Lower leg skin (tissue), 4 donors: ENCODE results near the gene ASIC2. TPM values are rescaled to one million over a fixed set of nuclear protein-coding genes. Genes with fewer than 3 reads are reported as not detected.

Experiments
- DNase-seq, 2 donors: peaks; one replicate each; pipeline ENCODE4 v3.0.0-alpha.2; 2019; ENCODE audit warnings: low spot score in 2 of 2
- H3K4me3 ChIP-seq: fragments of 200-600 bp; sonication (generic); 2 replicates; pipeline ENCODE4 v1.5.1; 2017; ENCODE audit warnings: mild to moderate bottlenecking, low read depth; ENCODE audit not compliant: poor library complexity, severe bottlenecking
- CTCF ChIP-seq, 3 donors: fragments of 450-650 bp; IDR thresholded peaks; one replicate each; pipeline ENCODE4 v1.5.1; 2016; ENCODE audit warnings: antibody characterized with exemption in 3 of 3, mild to moderate bottlenecking in 3 of 3, moderate library complexity in 2 of 3
- POLR2A ChIP-seq, 2 donors: fragments of 450-650 bp; IDR thresholded peaks; one replicate each; pipeline ENCODE4 v1.6.1; 2016 to 2017; ENCODE audit warnings: antibody characterized with exemption in 2 of 2, mild to moderate bottlenecking in 1 of 2, moderate library complexity in 1 of 2
- WGBS, 2 donors: methylation state at CpG; one replicate each; pipeline ENCODE4 v1.1.5; 2018; 5-methylcytosine and 5-hydroxymethylcytosine counted together
- intact Hi-C: fragments of 100-400 bp; cut with DNase I; formaldehyde crosslinking; loops from one replicate; pipeline ENCODE4 v1.15.0; 2023; ENCODE audit warnings: low total_unique reads
- total RNA-seq, 4 donors: library from RNA; depleted of rRNA; stranded (reverse); fragments of >200 nt; gene quantifications; one replicate each; pipeline ENCODE4 v1.1.0, GENCODE V29; 2016

ASIC2 gene
- total RNA-seq, 4 donors from 2014 or later = 0.21 TPM; not detected in 3

GRCh38 chr17:33197342-33197741 lies 95.8 kb downstream of the ASIC2 start:
- 91 to 100% methylated on average over 2 of the region's 2 CpGs for WGBS, 2 donors
- H3K4me3 ChIP-seq = no peak overlapping the region
- DNase-seq = peak in 1 of 2 donors; percentile 12
- TF ChIP-seq CTCF (IDR thresholded peaks at IDR 0.05) (no peak), POLR2A (IDR thresholded peaks at IDR 0.05) (no peak)
- intact Hi-C loops = no loop called here

DNA sequence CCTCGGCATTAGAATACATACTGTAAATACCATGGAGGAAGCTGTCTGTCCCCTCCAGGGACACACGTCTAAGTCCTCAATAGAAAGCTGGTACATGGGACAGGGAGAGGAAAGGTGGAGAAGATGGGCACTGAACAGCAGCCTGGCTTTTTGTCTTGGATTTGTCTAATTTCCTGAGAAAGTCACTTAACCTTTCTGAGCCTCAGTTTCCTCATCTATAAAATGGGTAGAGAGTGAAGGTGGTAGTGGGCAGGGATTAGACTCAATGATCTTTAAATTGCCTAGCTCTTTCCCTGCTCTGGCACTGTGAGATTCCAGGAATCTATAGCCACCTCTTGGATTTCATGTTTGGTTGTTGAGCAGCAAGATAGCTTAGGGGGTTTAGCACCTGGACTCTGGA lies 96.2 kb downstream of the ASIC2 start:
- WGBS, 2 donors = 67 to 87% methylated on average over 2 of the region's 2 CpGs
- intact Hi-C loops = no loop called here
- H3K4me3 ChIP-seq = no peak overlapping the region
- DNase-seq = no peak
- TF ChIP-seq CTCF (IDR thresholded peaks at IDR 0.05) (no peak), POLR2A (IDR thresholded peaks at IDR 0.05) (no peak)

DNA sequence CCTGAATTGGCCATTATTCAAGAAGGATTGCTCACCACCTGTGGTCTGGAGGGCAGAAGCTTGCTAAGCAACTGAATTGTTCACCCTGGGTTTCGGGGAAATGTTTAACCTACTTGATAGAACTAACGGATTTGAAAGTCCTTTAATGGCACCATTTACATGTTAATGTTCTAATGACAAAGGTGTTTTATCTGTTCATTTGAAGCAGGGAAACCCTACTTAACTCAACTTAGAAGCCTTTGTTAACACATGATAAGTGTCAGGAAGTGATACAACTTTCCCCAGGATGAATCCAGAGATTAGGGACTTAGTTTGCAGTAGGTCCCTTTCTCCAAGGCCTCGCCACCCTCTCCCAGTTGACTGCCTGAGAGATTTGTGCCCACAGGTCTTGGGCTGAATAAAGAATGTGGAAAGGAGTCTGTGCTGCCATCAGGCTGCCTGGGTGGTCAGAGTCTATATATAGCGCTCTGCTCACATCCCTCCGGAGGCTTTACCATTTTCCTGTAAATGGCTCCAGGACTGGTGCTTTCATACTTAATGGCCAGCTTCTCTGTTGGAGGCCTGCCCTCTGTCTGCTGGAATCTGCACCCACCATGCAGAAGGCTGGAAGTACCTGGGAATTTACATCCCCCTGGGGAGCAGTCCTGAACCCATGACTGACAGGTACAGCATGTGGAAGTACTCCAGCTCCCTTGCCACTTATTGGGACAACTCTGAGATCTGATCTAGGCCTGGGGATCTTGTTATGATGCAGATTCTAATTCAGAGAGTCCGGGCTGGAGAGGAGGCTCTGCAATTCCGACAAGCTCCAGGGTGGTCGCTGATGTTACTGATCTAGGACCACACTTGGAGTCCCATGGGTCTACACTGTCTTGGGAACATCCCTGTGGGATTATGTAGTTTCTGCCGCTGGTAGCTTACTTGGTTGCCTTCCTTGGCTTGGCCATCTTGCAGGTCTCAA lies 99.9 kb downstream of the ASIC2 start:
- DNase-seq = peak in 1 of 2 donors; percentile 54
- 68 to 79% methylated on average over 9 of the region's 9 CpGs for WGBS, 2 donors
- no peak overlapping the region for H3K4me3 ChIP-seq
- intact Hi-C loops = no loop called here
- TF ChIP-seq CTCF (IDR thresholded peaks at IDR 0.05) = no peak
- TF ChIP-seq POLR2A (IDR thresholded peaks at IDR 0.05) = no peak

GRCh38 chr17:33183487-33184026 lies 109.5 kb downstream of the ASIC2 start:
- DNase-seq = no peak
- TF ChIP-seq CTCF (IDR thresholded peaks at IDR 0.05) (no peak), POLR2A (IDR thresholded peaks at IDR 0.05) (no peak)
- no peak overlapping the region for H3K4me3 ChIP-seq
- intact Hi-C loops = no loop called here
- 66 to 70% methylated on average over 4 of the region's 4 CpGs for WGBS, 2 donors

GRCh38 chr17:33179151-33179550 lies 113.9 kb downstream of the ASIC2 start:
- 45 to 46% methylated on average over 4 of the region's 4 CpGs for WGBS, 2 donors
- TF ChIP-seq POLR2A (IDR thresholded peaks at IDR 0.05) = no peak
- TF ChIP-seq CTCF (IDR thresholded peaks at IDR 0.05) = no peak
- peak in 1 of 2 donors; percentile 3 for DNase-seq
- intact Hi-C loops = no loop called here
- H3K4me3 ChIP-seq = no peak overlapping the region
